H9 (cell line): ENCODE data around the gene MEIS3. TPM values are rescaled to one million over a fixed set of nuclear protein-coding genes. Genes with fewer than 3 reads are reported as not detected.

Source experiments
- DNase-seq: peaks from one replicate; pipeline ENCODE4 v3.0.0-alpha.2; 2017
- H2AFZ ChIP-seq: one replicate; pipeline ENCODE4 v1.6.1; 2013; ENCODE audit warnings: mild to moderate bottlenecking, low read length, control low read depth, moderate library complexity
- H2AK5ac ChIP-seq: 2 replicates; pipeline ENCODE4 v1.6.1; 2013; ENCODE audit warnings: low read length, control low read depth, mixed read lengths; ENCODE audit not compliant: insufficient read length
- H2BK120ac ChIP-seq: one replicate; pipeline ENCODE4 v1.6.1; 2013; ENCODE audit warnings: low read depth, mild to moderate bottlenecking, low read length, control low read depth, inconsistent platforms; ENCODE audit not compliant: poor library complexity, severe bottlenecking
- H2BK12ac ChIP-seq: 2 replicates; pipeline ENCODE4 v1.6.1; 2013; ENCODE audit warnings: low read length, control low read depth, mixed read lengths, low read depth; ENCODE audit not compliant: insufficient read length
- H2BK15ac ChIP-seq: 2 replicates; pipeline ENCODE4 v1.6.1; 2013; ENCODE audit warnings: low read depth, low read length, control low read depth
- H2BK20ac ChIP-seq: one replicate; pipeline ENCODE4 v1.6.1; 2013; ENCODE audit warnings: low read depth, mild to moderate bottlenecking, low read length, control low read depth, inconsistent platforms; ENCODE audit not compliant: poor library complexity, severe bottlenecking
- H2BK5ac ChIP-seq: 2 replicates; pipeline ENCODE4 v1.6.1; 2013; ENCODE audit warnings: low read length, control low read depth, mixed read lengths; ENCODE audit not compliant: insufficient read length
- H3K14ac ChIP-seq: 2 replicates; pipeline ENCODE4 v1.6.1; 2013; ENCODE audit warnings: low read length, control low read depth; ENCODE audit not compliant: insufficient read depth
- H3K18ac ChIP-seq: 2 replicates; pipeline ENCODE4 v1.6.1; 2013; ENCODE audit warnings: low read depth, mild to moderate bottlenecking, mixed read lengths, low read length, control low read depth; ENCODE audit not compliant: insufficient read length
- H3K23ac ChIP-seq: 2 replicates; pipeline ENCODE4 v1.6.1; 2013; ENCODE audit warnings: low read length, control low read depth, mixed read lengths, low read depth; ENCODE audit not compliant: insufficient read length
- H3K23me2 ChIP-seq: 2 replicates; pipeline ENCODE4 v1.6.1; 2013; ENCODE audit warnings: low read depth, mild to moderate bottlenecking, mixed read lengths, low read length, control low read depth; ENCODE audit not compliant: insufficient read length, poor library complexity, severe bottlenecking
- H3K27ac ChIP-seq: 2 replicates; pipeline ENCODE4 v1.5.1; 2013; ENCODE audit warnings: low read length, control low read depth, mixed read lengths, low read depth; ENCODE audit not compliant: insufficient read length
- H3K27me3 ChIP-seq: 2 replicates; pipeline ENCODE4 v1.6.1; 2013; ENCODE audit warnings: low read length, control low read depth, inconsistent platforms; ENCODE audit not compliant: insufficient read depth
- H3K4ac ChIP-seq: 2 replicates; pipeline ENCODE4 v1.6.1; 2013; ENCODE audit warnings: low read depth, mild to moderate bottlenecking, control low read depth, inconsistent platforms, low read length, moderate library complexity
- H3K4me1 ChIP-seq: 2 replicates; pipeline ENCODE4 v1.6.1; 2013; ENCODE audit warnings: low read length, control low read depth, inconsistent platforms; ENCODE audit not compliant: insufficient read depth
- H3K4me2 ChIP-seq: 2 replicates; pipeline ENCODE4 v1.6.1; 2013; ENCODE audit warnings: low read length, control low read depth, mixed read lengths; ENCODE audit not compliant: insufficient read length, insufficient read depth
- H3K56ac ChIP-seq: 2 replicates; pipeline ENCODE4 v1.6.1; 2013; ENCODE audit warnings: low read depth, mild to moderate bottlenecking, mixed read lengths, low read length, control low read depth; ENCODE audit not compliant: insufficient read length
- H3K79me1 ChIP-seq: 2 replicates; pipeline ENCODE4 v1.6.1; 2013; ENCODE audit warnings: low read depth, mild to moderate bottlenecking, moderate library complexity, low read length, control low read depth, inconsistent platforms; ENCODE audit not compliant: insufficient read depth, poor library complexity, severe bottlenecking
- H3K79me2 ChIP-seq: 2 replicates; pipeline ENCODE4 v1.6.1; 2013; ENCODE audit warnings: low read length, control low read depth, inconsistent platforms; ENCODE audit not compliant: insufficient read depth
- H3K9ac ChIP-seq: 2 replicates; pipeline ENCODE4 v1.6.1; 2013; ENCODE audit warnings: low read length, control low read depth, mixed read lengths; ENCODE audit not compliant: insufficient read length; ENCODE audit errors: extremely low read depth
- H3K9me3 ChIP-seq: one replicate; pipeline ENCODE4 v1.6.1; 2013; ENCODE audit warnings: low read depth, low read length, inconsistent platforms; ENCODE audit not compliant: control insufficient read depth
- H3T11ph ChIP-seq: one replicate; pipeline ENCODE4 v1.6.1; 2013; ENCODE audit warnings: mild to moderate bottlenecking, low read length, control low read depth, inconsistent platforms
- H4K20me1 ChIP-seq: one replicate; pipeline ENCODE4 v1.6.1; 2013; ENCODE audit not compliant: control insufficient read depth, insufficient read length, insufficient read depth
- H4K5ac ChIP-seq: 2 replicates; pipeline ENCODE4 v1.6.1; 2013; ENCODE audit warnings: low read depth, mild to moderate bottlenecking, mixed read lengths, low read length, control low read depth; ENCODE audit not compliant: insufficient read length
- H4K8ac ChIP-seq: replicated peaks from 2 replicates; pipeline ENCODE4 v1.6.1; 2013; ENCODE audit warnings: low read length, control low read depth, mixed read lengths, low read depth; ENCODE audit not compliant: insufficient read length
- H4K91ac ChIP-seq: 2 replicates; pipeline ENCODE4 v1.6.1; 2013; ENCODE audit warnings: low read depth, mild to moderate bottlenecking, moderate library complexity, mixed read lengths, low read length, control low read depth; ENCODE audit not compliant: insufficient read length
- H3K27ac Mint-ChIP-seq, 3 experiments: 2 replicates in 2 of 3; 3 replicates in 1 of 3; pipeline ENCODE4 v1.8.0; 2020 to 2021; ENCODE audit warnings: mixed read lengths in 3 of 3, mild to moderate bottlenecking in 1 of 3, moderate library complexity in 1 of 3
- H3K27me3 Mint-ChIP-seq: 2 replicates; pipeline ENCODE4 v1.8.0; 2021; ENCODE audit warnings: low read depth, mild to moderate bottlenecking, moderate library complexity, mixed read lengths
- H3K36me3 Mint-ChIP-seq, 3 experiments: 2 replicates in 2 of 3; 3 replicates in 1 of 3; pipeline ENCODE4 v1.8.0; 2020 to 2021; ENCODE audit warnings: low read depth in 3 of 3, mixed read lengths in 3 of 3; ENCODE audit not compliant: insufficient read depth in 1 of 3
- H3K4me1 Mint-ChIP-seq, 2 experiments: 2 replicates each; pipeline ENCODE4 v1.8.0; 2020; ENCODE audit warnings: mixed read lengths in 2 of 2
- H3K4me3 Mint-ChIP-seq, 2 experiments: 2 replicates in 1 of 2; 3 replicates in 1 of 2; pipeline ENCODE4 v1.8.0; 2020 to 2021; ENCODE audit warnings: mild to moderate bottlenecking in 2 of 2, mixed read lengths in 2 of 2, moderate library complexity in 1 of 2
- H3K9me3 Mint-ChIP-seq, 2 experiments: 2 replicates in 1 of 2; 3 replicates in 1 of 2; pipeline ENCODE4 v1.8.0; 2020; ENCODE audit warnings: mild to moderate bottlenecking in 2 of 2, mixed read lengths in 2 of 2, moderate library complexity in 1 of 2
- CTCF ChIP-seq: fragments of 200-600 bp; sonication (generic); conservative IDR thresholded peaks from 3 replicates; pipeline ENCODE4 v1.8.0; 2021; ENCODE audit warnings: antibody characterized with exemption, mild to moderate bottlenecking
- WGBS: extraction: QIAGEN DNeasy Blood & Tissue Kit; methylation state at CpG from one replicate; pipeline ENCODE4 v1.1.7; 2013; ENCODE audit warnings: missing lambda C conversion rate, low lambda C conversion rate, mixed read lengths; ENCODE audit not compliant: insufficient read length; ENCODE audit errors: extremely low coverage; 5-methylcytosine and 5-hydroxymethylcytosine counted together
- total RNA-seq: library from RNA; stranded (reverse); gene quantifications from 2 replicates; pipeline ENCODE4 v1.2.1, GENCODE V29; 2021

MEIS3 gene
- total RNA-seq, 1 experiment from 2014 or later: 44.0 TPM

- no peaks in the 10 kb centered on the region; a peak in 1 of 5 replicates for H3K9me3 Mint-ChIP-seq
- Histone ChIP-seq H2BK5ac (no peak overlapping the region), H2AFZ (no peak overlapping the region), H2BK12ac (no peak overlapping the region), H2AK5ac (no peak overlapping the region), H2BK20ac (no peak overlapping the region), H3K23me2 (no peaks in the 10 kb centered on the region), H2BK120ac (no peak overlapping the region), H3K4ac (no peak overlapping the region), H3K27me3 (no peaks in the 10 kb centered on the region), H3K14ac (no peak overlapping the region), H3K9me3 (no peaks in the 10 kb centered on the region), H4K91ac (no peak overlapping the region), H4K20me1 (no peaks in the 10 kb centered on the region), H3T11ph (no peak overlapping the region), H3K56ac (no peak overlapping the region), H3K79me1 (no peaks in the 10 kb centered on the region), H3K4me1 (no peaks in the 10 kb centered on the region), H2BK15ac (no peak overlapping the region), H4K5ac (no peak overlapping the region), H4K8ac (no peak overlapping the region), H3K9ac (no peak overlapping the region), H3K27ac (no peak overlapping the region), H3K18ac (no peak overlapping the region), H3K4me2 (no peak overlapping the region), H3K79me2 (no peaks in the 10 kb centered on the region), H3K23ac (no peak overlapping the region)
- TF ChIP-seq CTCF: no peak
- WGBS: no CpG with 5 or more reads among the region's 5 CpGs
- no peak overlapping the region for H3K27ac Mint-ChIP-seq
- DNase-seq: peak; percentile 65
- peaks cover 14% of the 10 kb centered on the region for H3K27me3 Mint-ChIP-seq
- peaks cover 13 to 14% of the 10 kb centered on the region in 2 experiments for H3K4me1 Mint-ChIP-seq
- no peaks in the 10 kb centered on the region for H3K36me3 Mint-ChIP-seq
- H3K4me3 Mint-ChIP-seq: no peak overlapping the region; a peak in 1 of 5 replicates
Measured at GRCh38 chr19:47438793-47439220, 19.5 kb upstream of the MEIS3 start.
